DMS 273 (cell line): Measurements from ENCODE around the gene C5AR1.
"Not testable (repeated sequence)": the region's sequence is repeated elsewhere in the genome, so short reads cannot be mapped to it uniquely, and the experiment has no call there.

Experiments used
- DNase-seq: peaks from one replicate; lab custom pipeline; 2025; ENCODE audit not compliant: unreplicated experiment; lab: John Stamatoyannopoulos, UW

C5AR1 gene

DNA sequence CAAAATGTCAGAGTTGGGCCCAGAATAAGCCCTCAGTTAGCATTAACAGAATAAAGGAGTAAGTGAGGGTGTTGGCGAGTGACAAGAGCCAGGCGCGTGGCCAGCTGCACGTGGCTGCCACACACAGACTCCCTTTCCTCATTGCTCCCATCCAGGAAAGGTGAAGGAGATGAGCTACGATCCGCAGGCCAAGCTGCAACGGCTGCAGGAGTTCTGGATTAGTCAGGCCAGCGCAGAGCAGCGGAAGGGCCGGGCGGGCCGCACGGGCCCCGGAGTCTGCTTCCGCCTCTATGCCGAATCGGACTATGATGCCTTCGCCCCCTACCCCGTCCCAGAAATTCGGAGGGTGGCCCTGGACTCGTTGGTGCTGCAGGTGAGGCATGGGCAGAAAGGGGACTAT is 52.7 kb downstream of the C5AR1 start:
- no peak for DNase-seq

DNA sequence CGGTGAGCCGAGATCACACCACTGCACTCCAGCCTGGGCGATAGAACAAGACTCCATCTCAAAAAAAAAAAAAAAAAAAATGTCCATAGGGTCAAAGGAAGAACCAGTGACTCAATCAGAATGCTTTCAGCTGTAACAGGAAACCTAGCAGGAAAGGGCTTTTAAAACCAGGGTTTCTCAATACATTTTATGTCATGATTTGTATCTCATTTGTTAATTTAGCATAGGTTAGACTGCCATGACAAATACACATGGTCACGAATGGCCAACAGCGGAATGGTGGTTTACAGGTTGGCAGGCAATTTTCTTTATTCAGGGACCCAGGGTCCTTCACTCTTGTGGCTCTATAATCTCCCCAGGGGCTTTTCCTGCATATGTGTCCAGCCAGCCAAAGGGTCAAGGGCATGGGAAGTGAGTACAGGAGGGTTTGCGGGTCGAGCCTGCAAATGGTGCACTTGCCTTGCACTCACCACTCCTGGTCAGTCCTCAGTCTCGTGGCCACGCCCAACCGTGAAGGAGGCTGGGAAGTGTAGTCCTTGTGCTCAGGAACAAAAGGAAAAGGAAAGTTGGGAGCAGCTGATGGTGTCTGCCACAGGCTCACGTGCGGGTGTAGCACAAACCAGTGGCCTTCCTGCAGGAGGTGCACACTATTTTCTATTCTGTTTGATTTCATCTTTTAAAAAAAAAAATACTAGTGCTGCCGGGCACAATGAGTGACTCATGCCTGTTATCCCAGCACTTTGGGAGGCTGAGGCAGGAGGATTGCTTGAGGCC is 54.3 kb downstream of the C5AR1 start:
- DNase-seq: no peak

DNA sequence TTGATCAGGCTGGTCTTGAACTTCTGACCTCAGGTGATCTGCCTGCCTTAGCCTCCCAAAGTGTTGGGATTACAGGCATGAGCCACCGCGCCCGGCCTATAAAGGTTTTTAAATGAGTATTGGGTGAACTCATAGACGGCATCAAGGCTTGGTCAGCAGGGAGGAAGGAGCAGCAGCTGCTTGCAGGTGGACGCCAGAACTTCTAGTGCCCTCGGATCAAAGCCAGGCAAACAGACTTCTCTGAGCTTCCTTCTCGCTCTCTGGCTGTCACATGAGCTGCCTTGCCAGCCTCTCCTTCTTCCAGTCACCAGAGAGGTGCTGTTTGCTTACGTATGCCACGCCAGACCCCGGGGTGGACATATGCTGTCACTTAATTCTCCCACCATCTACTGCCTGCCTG is 55.8 kb downstream of the C5AR1 start:
- DNase-seq: not testable (repeated sequence)

DNA sequence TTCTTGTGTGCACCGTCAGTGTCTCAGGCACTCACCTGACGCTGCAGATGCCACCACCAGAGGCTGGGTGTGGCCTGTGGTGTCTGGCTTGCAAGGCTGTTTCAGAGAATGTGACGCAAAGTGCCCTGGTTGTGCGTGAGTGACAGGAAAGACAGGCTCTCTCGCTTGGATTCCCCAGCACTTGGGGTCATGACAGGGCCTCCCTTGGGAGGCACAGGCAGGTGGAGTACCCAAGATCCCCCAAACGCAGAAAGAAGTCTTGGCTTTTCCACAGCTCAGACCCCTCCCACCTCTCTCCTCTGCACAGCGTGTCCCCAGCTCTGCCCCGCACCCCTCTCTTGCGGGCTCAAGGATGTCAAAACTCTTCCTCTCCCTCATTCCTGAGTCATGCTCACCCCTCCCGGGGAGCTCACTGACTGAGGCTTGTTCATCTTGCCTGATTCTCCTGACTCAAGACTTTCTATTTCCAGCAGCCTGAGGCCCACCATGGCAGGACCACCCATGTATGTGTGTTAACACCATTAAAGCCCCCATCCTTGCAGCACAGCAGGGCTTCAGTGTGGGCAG is 60.5 kb downstream of the C5AR1 start:
- DNase-seq: no peak

DNA sequence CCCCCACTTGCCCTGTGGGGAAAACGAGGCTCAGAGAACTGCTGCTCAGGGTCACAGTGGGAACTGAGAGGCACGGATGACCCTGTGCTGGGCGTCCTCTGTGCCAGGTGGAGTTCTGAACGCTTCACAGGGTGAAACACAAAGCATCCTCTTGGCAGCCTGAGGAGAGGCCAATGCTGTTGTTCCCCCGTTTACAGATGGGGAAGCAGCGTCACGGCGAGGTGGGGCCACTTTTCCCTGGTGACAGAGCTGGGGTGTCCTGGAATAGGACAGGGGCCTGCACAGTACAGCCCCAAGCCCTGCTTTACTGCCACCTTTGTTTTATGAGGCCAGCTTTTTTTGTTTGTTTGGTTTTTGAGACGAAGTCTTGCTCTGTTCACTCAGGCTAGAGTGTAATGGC is 61.6 kb downstream of the C5AR1 start:
- no peak for DNase-seq
